Endothelial cell of umbilical vein (primary cell): ENCODE data around the gene TNFSF10. TPM values are rescaled to one million over a fixed set of nuclear protein-coding genes. Genes with fewer than 3 reads are reported as not detected.
A peak's percentile ranks its signal among the peaks of the same experiment; 100 is the strongest.

Experiments
- BruUV-seq: library from RNA; stranded (reverse); fragments of 400-500 nt; replicated peaks from 2 replicates; lab custom pipeline; 2021; lab: Mats Ljungman, UMichigan
- CTCF ChIA-PET: fragments of 300-600, 350-600 bp; sonication (Branson Sonifier 250); formaldehyde crosslinking; loops from one replicate; lab custom pipeline; 2021; ENCODE audit warnings: antibody characterized with exemption, inconsistent platforms; lab: Charles Lee
- POLR2A ChIA-PET: fragments of 300-600, 350-600 bp; sonication (Branson Sonifier 250); formaldehyde crosslinking; loops from one replicate; lab custom pipeline; 2021; ENCODE audit warnings: antibody characterized with exemption, inconsistent platforms; lab: Charles Lee
- DNase-seq: peaks from one replicate; pipeline ENCODE4 v3.0.0-alpha.2; 2011; ENCODE audit warnings: low read depth, low spot score
- FAIRE-seq: peaks from 2 replicates; lab custom pipeline; 2011; peaks lifted over from hg19 to GRCh38; lab: Jason Lieb, UNC
- H2AFZ ChIP-seq: 2 replicates; pipeline ENCODE4 v1.6.0; 2012; ENCODE audit warnings: low read depth, low read length, control low read depth, inconsistent platforms
- H3K27ac ChIP-seq: 2 replicates; pipeline ENCODE4 v1.5.1; 2011; ENCODE audit warnings: low read depth, mild to moderate bottlenecking, control low read depth, low read length, moderate library complexity; ENCODE audit not compliant: insufficient read depth
- H3K27me3 ChIP-seq, 2 experiments: 2 replicates each; pipeline versions ENCODE4 v1.6.0 to v1.6.1; 2011; ENCODE audit warnings: low read length in 2 of 2, mixed read lengths in 1 of 2; ENCODE audit not compliant: control insufficient read depth in 2 of 2, insufficient read depth in 2 of 2
- H3K36me3 ChIP-seq, 2 experiments: 2 replicates in 1 of 2; 3 replicates in 1 of 2; pipeline ENCODE4 v1.5.1; 2011; ENCODE audit warnings: low read length in 2 of 2, mild to moderate bottlenecking in 1 of 2, moderate library complexity in 1 of 2; ENCODE audit not compliant: control insufficient read depth in 2 of 2, insufficient read depth in 2 of 2; ENCODE audit errors: extremely low read depth in 1 of 2
- H3K4me1 ChIP-seq: 3 replicates; pipeline ENCODE4 v1.5.1; 2011; ENCODE audit warnings: mild to moderate bottlenecking, low read length; ENCODE audit not compliant: control insufficient read depth, insufficient read depth; ENCODE audit errors: extremely low read depth
- H3K4me2 ChIP-seq: 2 replicates; pipeline ENCODE4 v1.6.1; 2011; ENCODE audit warnings: low read length, control low read depth, mixed read lengths; ENCODE audit not compliant: insufficient read depth
- H3K4me3 ChIP-seq, 3 experiments: fragments of 200-600 bp in 1 of 3; sonication (generic), shearing (Covaris generic) in 1 of 3; replicated peaks in 1 of 3; 2 replicates each; pipeline ENCODE4 v1.5.1; 2011 to 2016; ENCODE audit warnings: control low read depth in 3 of 3, low read length in 3 of 3, mild to moderate bottlenecking in 2 of 3, inconsistent platforms in 1 of 3, low read depth in 1 of 3, moderate library complexity in 1 of 3; ENCODE audit not compliant: insufficient read depth in 1 of 3
- H3K79me2 ChIP-seq: 2 replicates; pipeline ENCODE4 v1.6.0; 2012; ENCODE audit warnings: low read length, inconsistent platforms; ENCODE audit not compliant: control insufficient read depth, insufficient read depth
- H3K9ac ChIP-seq: replicated peaks from 2 replicates; pipeline ENCODE3; 2011; ENCODE audit warnings: low read length, control low read depth; ENCODE audit not compliant: insufficient read depth; ENCODE audit errors: extremely low read depth
- H3K9me1 ChIP-seq: replicated peaks from 3 replicates; pipeline ENCODE4 v1.6.0; 2011; ENCODE audit warnings: mild to moderate bottlenecking, low read length; ENCODE audit not compliant: control insufficient read depth, insufficient read depth; ENCODE audit errors: extremely low read depth
- H3K9me3 ChIP-seq: replicated peaks from 2 replicates; pipeline ENCODE4 v1.5.1; 2012; ENCODE audit warnings: low read length, inconsistent platforms; ENCODE audit not compliant: control insufficient read depth, insufficient read depth
- H4K20me1 ChIP-seq: replicated peaks from 2 replicates; pipeline ENCODE3; 2011; ENCODE audit warnings: mild to moderate bottlenecking, low read length; ENCODE audit not compliant: control insufficient read depth, insufficient read depth; ENCODE audit errors: extremely low read depth
- EZH2 ChIP-seq: IDR thresholded peaks from 2 replicates; pipeline ENCODE4 v1.6.1; 2012; ENCODE audit warnings: borderline replicate concordance, low read depth, mild to moderate bottlenecking, moderate library complexity, low read length, inconsistent platforms; ENCODE audit not compliant: severe bottlenecking
- FOS ChIP-seq: IDR thresholded peaks from 2 replicates; pipeline ENCODE4 v1.6.1; 2011; ENCODE audit warnings: mild to moderate bottlenecking, low read length, moderate library complexity, borderline replicate concordance; ENCODE audit not compliant: insufficient read depth
- GATA2 ChIP-seq: IDR thresholded peaks from 2 replicates; pipeline ENCODE4 v1.7.0; 2011; ENCODE audit warnings: low read depth, mild to moderate bottlenecking, moderate library complexity, mixed read lengths, low read length; ENCODE audit not compliant: insufficient read length, insufficient read depth
- JUN ChIP-seq: IDR thresholded peaks from 2 replicates; pipeline ENCODE4 v1.6.1; 2011; ENCODE audit warnings: borderline replicate concordance, low read depth; ENCODE audit not compliant: insufficient read length, insufficient read depth
- MAX ChIP-seq: IDR thresholded peaks from 2 replicates; pipeline ENCODE4 v1.6.1; 2011; ENCODE audit not compliant: insufficient read depth, insufficient read length
- MYC ChIP-seq: IDR thresholded peaks from one replicate; pipeline ENCODE4 v1.6.1; 2011; ENCODE audit warnings: mild to moderate bottlenecking, low read depth, low read length
- POLR2A ChIP-seq: IDR thresholded peaks from 2 replicates; pipeline ENCODE4 v1.6.1; 2012; ENCODE audit warnings: low read depth, mild to moderate bottlenecking, control low read depth, low read length
- POLR2AphosphoS5 ChIP-seq: IDR thresholded peaks from 2 replicates; pipeline ENCODE4 v1.6.1; 2012; ENCODE audit warnings: low read depth, mild to moderate bottlenecking, control low read depth, low read length, moderate library complexity; ENCODE audit not compliant: insufficient read depth
- dilution Hi-C: fragments of 300-500 bp; cut with MboI; formaldehyde crosslinking; loops from one replicate; pipeline ENCODE4 v1.15.0; 2019; ENCODE audit warnings: low sequenced_read_pairs; ENCODE audit not compliant: extremely low pct_ligation_motif_present
- intact Hi-C: fragments of 100-400 bp; cut with micrococcal nuclease; formaldehyde crosslinking; loops from one replicate; pipeline ENCODE4 v1.10.0; 2022
- polyA plus RNA-seq, 4 experiments: library from polyadenylated mRNA; depleted of rRNA in 3 of 4; stranded (reverse) in 3 of 4; unstranded in 1 of 4; fragments of >200 nt; gene quantifications; 2 replicates each; pipeline versions ENCODE4 v1.2.1 to v1.2.3, GENCODE V29; 2011 to 2012; ENCODE audit warnings: missing spikeins in 1 of 4
- total RNA-seq: library from RNA; stranded (reverse); gene quantifications from 2 replicates; pipeline ENCODE4 v1.2.3, GENCODE V29; 2021
- TF ChIP-seq, protein P1 (sequence below), 2 donors: IDR thresholded peaks; 1 replicate in 1 of 2; 2 replicates in 1 of 2; pipeline ENCODE4 v1.5.1; 2011; ENCODE audit warnings: low read length in 2 of 2, mild to moderate bottlenecking in 2 of 2, moderate library complexity in 2 of 2, control low read depth in 1 of 2, inconsistent platforms in 1 of 2, low read depth in 1 of 2; ENCODE audit not compliant: insufficient read depth in 1 of 2; ENCODE audit errors: extremely low read depth in 1 of 2

The TNFSF10 gene
- total and polyA plus RNA-seq, 2 donors (not counting 3 experiments of a cell fraction or from before 2014, with no cell fraction given) = 31.2 to 55.0 TPM

- H2AFZ ChIP-seq = peak overlapping the region; percentile 38
- ChIA-PET POLR2A (no interaction called here), CTCF (interaction anchor here (0.8 to 1.6 kb wide), 9 partner anchors 10 to 220 kb away, joined by 3 to 21 read pairs (median 4); no protein-coding TSS in a partner anchor)
These were observed 38.8 kb upstream of the TNFSF10 start for GRCh38 chr3:172561897-172562640.

DNA sequence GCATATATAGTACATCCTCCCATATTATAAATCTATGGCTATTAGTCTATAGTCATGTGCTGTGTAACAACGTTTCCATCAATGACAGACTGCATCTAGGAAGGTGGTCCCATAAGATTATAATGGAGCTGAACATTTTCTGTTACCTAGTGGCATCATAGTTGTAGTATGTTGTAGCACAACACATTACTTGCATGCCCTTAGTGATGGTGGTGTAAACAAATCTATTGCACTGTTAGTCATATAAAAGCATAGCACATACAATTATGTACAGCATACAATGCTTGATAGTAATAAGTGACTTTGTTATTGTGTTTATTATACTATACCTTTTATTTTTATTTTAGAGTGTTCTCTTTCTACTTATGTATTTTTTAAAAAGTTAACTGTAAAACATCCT, 37.4 kb upstream of the TNFSF10 start:
- CTCF ChIA-PET = interaction anchor here (1.3 kb wide), 1 partner anchor 22 kb away, joined by 3 read pairs; no protein-coding TSS in a partner anchor

More at GRCh38 chr3:172561897-172562640, 38.8 kb upstream of the TNFSF10 start:
- peak; percentile 14 for DNase-seq
- no peak for TF ChIP-seq POLR2AphosphoS5
- no peak for TF ChIP-seq JUN
- no peak for TF ChIP-seq FOS
- no peak for TF ChIP-seq MYC
- TF ChIP-seq MAX = no peak
- dilution Hi-C loops = no loop called here
- Histone ChIP-seq H3K4me1 (peaks cover 15% of the 10 kb centered on the region), H3K9me3 (no peaks in the 10 kb centered on the region), H3K27me3 (no peaks in the 10 kb centered on the region), H3K36me3 (no peaks in the 10 kb centered on the region), H3K4me3 (no peak overlapping the region), H3K9ac (peak overlapping the region; percentile 74), H3K9me1 (no peaks in the 10 kb centered on the region), H4K20me1 (no peaks in the 10 kb centered on the region), H3K79me2 (no peaks in the 10 kb centered on the region), H3K4me2 (peak overlapping the region; percentile 92), H3K27ac (peak overlapping the region; percentile 75)
- intact Hi-C loops = no loop called here
- FAIRE-seq = no peak
- no TSS peak for BruUV-seq

More for the DNA sequence above, 37.4 kb upstream of the TNFSF10 start:
- dilution Hi-C loops (no loop called here), intact Hi-C loops (no loop called here)
- no peak overlapping the region for H3K27ac ChIP-seq
- H3K9ac ChIP-seq = no peak overlapping the region
- H3K4me1 ChIP-seq = peaks cover 15% of the 10 kb centered on the region
- H3K27me3 ChIP-seq = no peaks in the 10 kb centered on the region
- POLR2A ChIA-PET = no interaction called here
- H4K20me1 ChIP-seq = no peaks in the 10 kb centered on the region
- H3K4me3 ChIP-seq = no peak overlapping the region
- no TSS peak for BruUV-seq
- no peaks in the 10 kb centered on the region for H3K79me2 ChIP-seq
- no peaks in the 10 kb centered on the region for H3K9me3 ChIP-seq
- DNase-seq (no peak), FAIRE-seq (no peak)
- no peak overlapping the region for H3K4me2 ChIP-seq
- no peaks in the 10 kb centered on the region for H3K36me3 ChIP-seq
- no peak overlapping the region for H2AFZ ChIP-seq
- no peaks in the 10 kb centered on the region for H3K9me1 ChIP-seq
- TF ChIP-seq FOS (no peak), MYC (no peak), JUN (no peak), POLR2A (no peak), EZH2 (no peak), MAX (no peak), GATA2 (no peak), POLR2AphosphoS5 (no peak)
- TF ChIP-seq, protein P1, sequence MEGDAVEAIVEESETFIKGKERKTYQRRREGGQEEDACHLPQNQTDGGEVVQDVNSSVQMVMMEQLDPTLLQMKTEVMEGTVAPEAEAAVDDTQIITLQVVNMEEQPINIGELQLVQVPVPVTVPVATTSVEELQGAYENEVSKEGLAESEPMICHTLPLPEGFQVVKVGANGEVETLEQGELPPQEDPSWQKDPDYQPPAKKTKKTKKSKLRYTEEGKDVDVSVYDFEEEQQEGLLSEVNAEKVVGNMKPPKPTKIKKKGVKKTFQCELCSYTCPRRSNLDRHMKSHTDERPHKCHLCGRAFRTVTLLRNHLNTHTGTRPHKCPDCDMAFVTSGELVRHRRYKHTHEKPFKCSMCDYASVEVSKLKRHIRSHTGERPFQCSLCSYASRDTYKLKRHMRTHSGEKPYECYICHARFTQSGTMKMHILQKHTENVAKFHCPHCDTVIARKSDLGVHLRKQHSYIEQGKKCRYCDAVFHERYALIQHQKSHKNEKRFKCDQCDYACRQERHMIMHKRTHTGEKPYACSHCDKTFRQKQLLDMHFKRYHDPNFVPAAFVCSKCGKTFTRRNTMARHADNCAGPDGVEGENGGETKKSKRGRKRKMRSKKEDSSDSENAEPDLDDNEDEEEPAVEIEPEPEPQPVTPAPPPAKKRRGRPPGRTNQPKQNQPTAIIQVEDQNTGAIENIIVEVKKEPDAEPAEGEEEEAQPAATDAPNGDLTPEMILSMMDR (IDR thresholded peaks at IDR 0.05; ENCODE audit: extremely low read depth in 1 of 2, insufficient read depth in 1 of 2, low read depth in 1 of 2, low read length in 2 of 2) = no peak
